LNCAP (cell line): ENCODE results near the gene MFSD6.

ENCODE experiments used
- TF ChIP-seq, protein P1 (sequence below): fragments of 450-650 bp; IDR thresholded peaks from 2 replicates; pipeline ENCODE4 v1.5.1; 2017; ENCODE audit warnings: mild to moderate bottlenecking

The MFSD6 gene

DNA sequence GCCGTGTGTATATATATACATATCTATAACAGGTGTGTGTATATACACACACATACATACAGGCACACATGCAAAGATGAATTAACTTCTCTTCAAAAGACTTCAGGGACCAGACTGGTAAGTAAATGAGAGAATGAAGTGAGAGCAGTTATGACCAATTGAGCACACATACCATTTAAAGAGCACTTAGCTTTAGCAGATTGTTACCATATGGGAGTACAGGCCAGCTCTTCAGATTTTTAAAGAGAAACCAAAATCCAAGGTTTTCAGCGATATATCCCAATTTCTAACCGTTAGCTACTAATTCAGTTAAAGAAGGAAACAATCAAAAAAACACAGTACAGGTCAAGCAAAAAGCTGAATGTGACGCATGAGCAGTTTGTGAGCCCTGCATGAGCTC lies 41.1 kb upstream of the MFSD6 start:
- TF ChIP-seq, protein P1, sequence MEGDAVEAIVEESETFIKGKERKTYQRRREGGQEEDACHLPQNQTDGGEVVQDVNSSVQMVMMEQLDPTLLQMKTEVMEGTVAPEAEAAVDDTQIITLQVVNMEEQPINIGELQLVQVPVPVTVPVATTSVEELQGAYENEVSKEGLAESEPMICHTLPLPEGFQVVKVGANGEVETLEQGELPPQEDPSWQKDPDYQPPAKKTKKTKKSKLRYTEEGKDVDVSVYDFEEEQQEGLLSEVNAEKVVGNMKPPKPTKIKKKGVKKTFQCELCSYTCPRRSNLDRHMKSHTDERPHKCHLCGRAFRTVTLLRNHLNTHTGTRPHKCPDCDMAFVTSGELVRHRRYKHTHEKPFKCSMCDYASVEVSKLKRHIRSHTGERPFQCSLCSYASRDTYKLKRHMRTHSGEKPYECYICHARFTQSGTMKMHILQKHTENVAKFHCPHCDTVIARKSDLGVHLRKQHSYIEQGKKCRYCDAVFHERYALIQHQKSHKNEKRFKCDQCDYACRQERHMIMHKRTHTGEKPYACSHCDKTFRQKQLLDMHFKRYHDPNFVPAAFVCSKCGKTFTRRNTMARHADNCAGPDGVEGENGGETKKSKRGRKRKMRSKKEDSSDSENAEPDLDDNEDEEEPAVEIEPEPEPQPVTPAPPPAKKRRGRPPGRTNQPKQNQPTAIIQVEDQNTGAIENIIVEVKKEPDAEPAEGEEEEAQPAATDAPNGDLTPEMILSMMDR, result no peak

DNA sequence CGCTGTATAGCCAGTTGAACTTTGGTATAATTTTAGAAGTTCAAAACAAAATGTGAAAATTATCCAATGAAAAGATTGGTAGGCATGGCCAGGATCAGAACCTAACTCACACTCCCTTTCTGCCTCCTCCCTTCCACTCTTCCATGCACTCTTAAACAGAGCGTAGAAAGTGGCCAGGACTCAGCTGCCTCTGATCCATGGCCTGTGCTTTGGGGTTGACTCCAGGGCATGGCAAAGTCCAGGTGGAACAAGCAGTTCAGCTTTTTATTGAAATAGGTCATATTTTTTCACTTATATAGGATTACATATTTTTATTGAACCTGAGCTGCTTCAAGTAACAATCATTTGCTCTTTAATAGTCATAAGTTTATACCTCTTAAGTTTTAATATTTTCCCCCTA lies 38.5 kb upstream of the MFSD6 start:
- TF ChIP-seq, protein P1, result no peak

DNA sequence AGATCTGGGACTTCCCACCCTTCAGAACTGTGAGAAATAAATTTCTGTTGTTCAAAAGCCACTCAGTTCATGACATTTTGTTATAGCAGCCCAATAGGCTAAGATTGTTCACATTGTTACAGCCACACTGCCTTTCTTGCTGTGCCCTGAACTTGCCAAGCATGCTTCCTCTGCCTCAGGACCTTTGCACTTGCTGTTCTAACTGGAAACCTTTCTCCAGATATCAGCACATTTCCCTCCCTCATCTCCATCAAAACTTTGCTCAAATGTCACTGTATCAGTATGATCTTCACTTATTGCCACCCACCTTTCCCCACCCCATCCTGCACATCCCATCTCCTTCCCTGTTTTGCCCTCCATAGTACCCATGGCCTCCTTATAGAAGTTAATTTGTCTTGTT lies 32.1 kb upstream of the MFSD6 start:
- TF ChIP-seq, protein P1, result no peak

DNA sequence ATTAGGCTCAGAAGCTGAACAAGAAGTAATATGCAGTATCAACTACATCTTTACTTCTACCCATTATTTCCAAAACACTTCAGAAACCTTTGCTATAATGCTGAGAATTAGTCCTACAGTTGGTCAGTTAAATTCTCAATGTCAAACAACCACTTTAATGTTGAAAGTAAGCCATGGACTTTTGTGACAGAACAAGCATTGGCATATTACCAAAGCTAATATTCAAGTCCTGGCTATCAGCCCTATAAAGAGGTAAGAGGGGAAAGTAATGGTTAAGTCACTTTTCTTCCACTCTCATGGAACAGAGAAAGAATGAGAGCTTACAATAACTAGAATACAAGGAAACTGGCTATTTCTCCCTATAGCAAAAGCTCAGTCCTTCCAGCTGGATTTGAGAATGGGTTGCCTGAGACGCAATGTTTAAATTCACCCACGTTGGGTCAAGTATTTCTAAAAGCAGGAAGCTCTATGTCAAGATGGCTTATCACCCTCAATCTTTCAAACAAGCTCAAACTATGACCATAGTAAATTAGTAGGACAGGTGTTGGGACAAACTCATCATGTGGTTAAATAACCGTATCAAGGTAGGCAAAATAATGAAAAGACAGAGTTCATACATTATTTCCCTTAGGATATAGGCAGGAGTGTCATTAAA lies 31.4 kb upstream of the MFSD6 start:
- TF ChIP-seq, protein P1, result no peak

DNA sequence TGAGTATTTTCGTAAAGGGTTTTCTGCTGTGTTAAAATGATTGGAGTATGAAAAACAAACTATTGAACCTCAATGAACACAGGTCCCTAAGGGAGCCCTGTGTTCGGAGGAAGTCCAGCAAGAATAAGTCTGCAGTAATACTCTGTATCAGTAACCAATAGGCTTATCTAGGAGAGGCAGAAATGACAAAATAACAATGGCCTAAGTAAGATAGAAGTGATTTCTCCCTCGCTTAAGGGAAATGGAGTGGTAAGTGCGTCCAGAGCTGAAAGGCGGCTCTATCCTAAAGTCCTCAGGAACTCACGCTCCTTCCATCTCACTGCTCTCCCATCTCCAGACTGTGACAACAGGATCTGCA lies 29.3 kb upstream of the MFSD6 start:
- TF ChIP-seq, protein P1, result no peak

DNA sequence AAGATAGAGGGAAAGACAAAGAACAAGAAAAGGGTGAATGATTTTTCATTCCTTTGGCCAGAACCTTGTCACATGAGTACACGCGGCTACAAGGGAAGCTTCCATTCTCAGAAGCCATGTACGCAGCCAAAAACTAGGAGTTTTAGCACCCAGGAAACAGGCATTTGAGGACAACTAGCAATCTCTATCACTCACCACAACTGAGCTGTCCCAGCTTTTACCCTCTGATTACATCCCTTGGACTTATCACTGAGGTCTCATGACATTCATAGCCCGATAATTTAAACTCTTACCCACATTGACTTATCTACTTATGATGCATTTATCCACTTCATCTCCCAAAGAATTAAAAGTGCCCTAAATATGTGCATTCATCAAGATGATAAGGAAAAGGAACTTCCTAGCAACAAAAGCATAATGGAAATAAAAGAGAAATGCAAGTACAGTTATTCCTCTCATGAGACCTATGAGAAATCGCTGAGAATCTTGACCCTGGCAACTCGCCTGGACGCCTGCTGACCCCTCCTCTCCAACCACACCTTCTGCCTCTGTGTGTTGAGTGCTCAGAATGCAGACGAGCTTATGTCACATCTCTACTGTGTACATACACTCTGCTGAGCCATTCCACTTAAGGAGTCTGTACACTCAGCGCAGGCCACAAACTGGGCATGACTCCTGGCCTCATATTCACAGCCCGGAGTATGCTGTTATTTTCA lies 28.7 kb upstream of the MFSD6 start:
- TF ChIP-seq, protein P1, result no peak

DNA sequence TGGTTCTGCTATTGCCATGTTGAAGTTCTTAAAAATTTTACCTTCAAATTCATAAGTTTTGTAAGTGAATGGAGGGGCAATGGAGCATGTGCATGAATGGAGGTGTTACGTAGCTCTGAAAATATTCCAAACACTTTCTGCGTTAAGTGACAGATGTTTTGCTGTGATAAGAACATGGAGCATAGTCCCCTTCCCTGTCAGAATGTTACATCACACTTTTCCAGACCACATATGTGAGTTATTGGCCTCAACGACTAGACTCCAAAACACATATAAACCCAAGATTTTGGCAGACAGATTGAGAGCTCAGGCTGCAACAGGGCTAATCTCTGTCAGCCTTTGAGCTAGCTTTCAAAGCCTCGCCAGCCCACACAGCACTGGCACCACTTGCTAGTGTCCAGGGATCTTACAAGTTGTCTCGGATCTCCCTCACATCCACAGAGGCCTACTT lies 27.2 kb upstream of the MFSD6 start:
- TF ChIP-seq, protein P1, result no peak
